SK-N-SH treated with all-trans-retinoic acid at 6 μM for 48 hours (cell line): ENCODE measurements around the gene C5orf47.

Source experiments
- ATAC-seq: fragments of 200-7000 bp; cut with Tn5 transposase; 3 replicates; pipeline ENCODE4 v1.9.1; 2020; ENCODE audit warnings: mild to moderate bottlenecking, moderate library complexity
- ARNTL ChIP-seq: fragments of 450-650 bp; formaldehyde crosslinking; IDR thresholded peaks from 2 replicates; pipeline ENCODE4 v1.5.0; 2020; ENCODE audit warnings: low read depth, mild to moderate bottlenecking, moderate library complexity, borderline replicate concordance
- CSDC2 ChIP-seq: fragments of 250-450 bp; sonication (Bioruptor Pico); IDR thresholded peaks from 2 replicates; pipeline ENCODE4 v1.5.0; 2020; ENCODE audit warnings: mild to moderate bottlenecking, moderate library complexity
- GLIS3 ChIP-seq: fragments of 250-450 bp; sonication (Bioruptor Pico); IDR thresholded peaks from 2 replicates; pipeline ENCODE4 v1.5.0; 2020; ENCODE audit warnings: mild to moderate bottlenecking, moderate library complexity
- ISL1 ChIP-seq: fragments of 250-450 bp; sonication (Bioruptor Pico); IDR thresholded peaks from 2 replicates; pipeline ENCODE4 v2.1.2; 2022; ENCODE audit warnings: mild to moderate bottlenecking, moderate library complexity
- OSR1 ChIP-seq: fragments of 250-450 bp; sonication (Bioruptor Pico); IDR thresholded peaks from 2 replicates; pipeline ENCODE4 v1.8.0; 2022; ENCODE audit warnings: moderate library complexity, mild to moderate bottlenecking, inconsistent platforms
- PPARA ChIP-seq: fragments of 250-450 bp; sonication (Bioruptor Pico); IDR thresholded peaks from 2 replicates; pipeline ENCODE4 v1.5.0; 2020; ENCODE audit warnings: mild to moderate bottlenecking, borderline replicate concordance
- RARB ChIP-seq: fragments of 250-450 bp; sonication (Bioruptor Pico); IDR thresholded peaks from 2 replicates; pipeline ENCODE4 v1.8.0; 2021; ENCODE audit warnings: mild to moderate bottlenecking, moderate library complexity
- SNAI2 ChIP-seq: fragments of 250-450 bp; sonication (Bioruptor Pico); IDR thresholded peaks from 2 replicates; pipeline ENCODE4 v1.5.0; 2020; ENCODE audit warnings: mild to moderate bottlenecking, moderate library complexity
- TCF4 ChIP-seq: fragments of 250-450 bp; sonication (Bioruptor Pico); IDR thresholded peaks from 2 replicates; pipeline ENCODE4 v1.8.0; 2021; ENCODE audit warnings: mild to moderate bottlenecking, moderate library complexity, borderline replicate concordance
- TOX ChIP-seq: fragments of 250-450 bp; sonication (Bioruptor Pico); IDR thresholded peaks from 2 replicates; pipeline ENCODE4 v1.8.0; 2021; ENCODE audit warnings: mild to moderate bottlenecking, moderate library complexity, borderline replicate concordance
- TSHZ2 ChIP-seq: fragments of 250-450 bp; sonication (Bioruptor Pico); IDR thresholded peaks from 2 replicates; pipeline ENCODE4 v1.5.0; 2020; ENCODE audit warnings: mild to moderate bottlenecking, moderate library complexity
- ZC3H10 ChIP-seq: fragments of 250-450 bp; sonication (Bioruptor Pico); IDR thresholded peaks from 2 replicates; pipeline ENCODE4 v1.5.1; 2021; ENCODE audit warnings: mild to moderate bottlenecking, moderate library complexity
- ZFP3 ChIP-seq: fragments of 250-450 bp; sonication (Bioruptor Pico); IDR thresholded peaks from 2 replicates; pipeline ENCODE4 v1.5.0; 2020; ENCODE audit warnings: mild to moderate bottlenecking, moderate library complexity
- ZFP30 ChIP-seq: fragments of 450-650 bp; formaldehyde crosslinking; IDR thresholded peaks from 2 replicates; pipeline ENCODE4 v1.5.0; 2022; ENCODE audit warnings: mild to moderate bottlenecking, moderate library complexity
- ZNF565 ChIP-seq: fragments of 450-650 bp; formaldehyde crosslinking; conservative IDR thresholded peaks from 2 replicates; pipeline ENCODE4 v1.5.0; 2020; ENCODE audit warnings: low read depth, mild to moderate bottlenecking, moderate library complexity
- ZNF70 ChIP-seq: fragments of 450-650 bp; formaldehyde crosslinking; IDR thresholded peaks from 2 replicates; pipeline ENCODE4 v1.5.0; 2020; ENCODE audit warnings: mild to moderate bottlenecking, moderate library complexity
- ZNF8 ChIP-seq: fragments of 450-650 bp; formaldehyde crosslinking; IDR thresholded peaks from 2 replicates; pipeline ENCODE4 v1.5.0; 2020; ENCODE audit warnings: mild to moderate bottlenecking, moderate library complexity
- TF ChIP-seq, protein P1 (sequence below): fragments of 250-450 bp; sonication (Bioruptor Pico); IDR thresholded peaks from 2 replicates; pipeline ENCODE4 v1.5.1; 2020; ENCODE audit warnings: low read depth, mild to moderate bottlenecking, moderate library complexity
- TF ChIP-seq, protein P2 (sequence below): fragments of 250-450 bp; sonication (Bioruptor Pico); IDR thresholded peaks from 2 replicates; pipeline ENCODE4 v1.8.0; 2020; ENCODE audit warnings: mild to moderate bottlenecking, moderate library complexity, borderline replicate concordance
- TF ChIP-seq, protein P3 (sequence below): fragments of 250-450 bp; sonication (Bioruptor Pico); IDR thresholded peaks from 2 replicates; pipeline ENCODE4 v1.5.1; 2021; ENCODE audit warnings: mild to moderate bottlenecking, moderate library complexity

The C5orf47 gene

GRCh38 chr5:173954671-173955521 is 34.1 kb upstream of the C5orf47 start:
- TF ChIP-seq CSDC2 (CRISPR knock-in tag) = no peak
- TF ChIP-seq OSR1 = no peak
- TF ChIP-seq PPARA (CRISPR knock-in tag) = no peak
- no peak for TF ChIP-seq TOX (CRISPR knock-in tag)
- TF ChIP-seq ZC3H10 (CRISPR knock-in tag) = no peak
- TF ChIP-seq ZFP30 (CRISPR knock-in tag) = no peak
- TF ChIP-seq ZNF8 (CRISPR knock-in tag) = no peak
- TF ChIP-seq GLIS3 (CRISPR knock-in tag) = no peak
- TF ChIP-seq TSHZ2 (CRISPR knock-in tag) = no peak
- TF ChIP-seq ZNF70 (CRISPR knock-in tag) = no peak
- TF ChIP-seq ISL1 = no peak
- TF ChIP-seq RARB (CRISPR knock-in tag) = no peak
- TF ChIP-seq ZFP3 (CRISPR knock-in tag) = no peak
- TF ChIP-seq TCF4 = no peak
- TF ChIP-seq SNAI2 (CRISPR knock-in tag) = no peak
- TF ChIP-seq ARNTL = no peak
- no peak for TF ChIP-seq ZNF565 (CRISPR knock-in tag)
- TF ChIP-seq, protein P1, sequence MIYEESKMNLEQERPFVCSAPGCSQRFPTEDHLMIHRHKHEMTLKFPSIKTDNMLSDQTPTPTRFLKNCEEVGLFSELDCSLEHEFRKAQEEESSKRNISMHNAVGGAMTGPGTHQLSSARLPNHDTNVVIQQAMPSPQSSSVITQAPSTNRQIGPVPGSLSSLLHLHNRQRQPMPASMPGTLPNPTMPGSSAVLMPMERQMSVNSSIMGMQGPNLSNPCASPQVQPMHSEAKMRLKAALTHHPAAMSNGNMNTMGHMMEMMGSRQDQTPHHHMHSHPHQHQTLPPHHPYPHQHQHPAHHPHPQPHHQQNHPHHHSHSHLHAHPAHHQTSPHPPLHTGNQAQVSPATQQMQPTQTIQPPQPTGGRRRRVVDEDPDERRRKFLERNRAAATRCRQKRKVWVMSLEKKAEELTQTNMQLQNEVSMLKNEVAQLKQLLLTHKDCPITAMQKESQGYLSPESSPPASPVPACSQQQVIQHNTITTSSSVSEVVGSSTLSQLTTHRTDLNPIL = no peak
- ATAC-seq = no peak

DNA sequence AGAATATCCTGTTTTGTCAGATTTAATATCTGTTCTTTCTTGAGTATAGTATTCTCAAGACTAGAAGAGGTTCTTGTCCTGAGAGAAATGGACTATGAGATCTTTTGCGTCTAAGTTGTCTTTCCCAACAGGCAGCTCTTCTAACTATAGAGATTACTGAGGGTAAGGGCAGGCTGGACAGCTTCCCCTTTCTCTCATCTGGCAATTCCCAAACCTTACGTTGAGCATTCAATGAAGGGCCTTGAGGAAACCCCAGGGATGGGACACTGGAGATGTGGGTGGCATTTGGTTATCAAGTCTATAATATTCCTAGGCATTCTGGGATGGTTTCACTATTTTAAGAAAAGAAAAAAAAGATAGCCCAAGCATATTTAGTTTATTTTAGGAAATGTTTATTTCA is 28.0 kb upstream of the C5orf47 start:
- no peak for ATAC-seq
- TF ChIP-seq ZNF70 (CRISPR knock-in tag) (no peak), TSHZ2 (CRISPR knock-in tag) (no peak), OSR1 (no peak), SNAI2 (CRISPR knock-in tag) (no peak), TCF4 (no peak), ZC3H10 (CRISPR knock-in tag) (no peak), ISL1 (no peak)
- TF ChIP-seq, protein P2, sequence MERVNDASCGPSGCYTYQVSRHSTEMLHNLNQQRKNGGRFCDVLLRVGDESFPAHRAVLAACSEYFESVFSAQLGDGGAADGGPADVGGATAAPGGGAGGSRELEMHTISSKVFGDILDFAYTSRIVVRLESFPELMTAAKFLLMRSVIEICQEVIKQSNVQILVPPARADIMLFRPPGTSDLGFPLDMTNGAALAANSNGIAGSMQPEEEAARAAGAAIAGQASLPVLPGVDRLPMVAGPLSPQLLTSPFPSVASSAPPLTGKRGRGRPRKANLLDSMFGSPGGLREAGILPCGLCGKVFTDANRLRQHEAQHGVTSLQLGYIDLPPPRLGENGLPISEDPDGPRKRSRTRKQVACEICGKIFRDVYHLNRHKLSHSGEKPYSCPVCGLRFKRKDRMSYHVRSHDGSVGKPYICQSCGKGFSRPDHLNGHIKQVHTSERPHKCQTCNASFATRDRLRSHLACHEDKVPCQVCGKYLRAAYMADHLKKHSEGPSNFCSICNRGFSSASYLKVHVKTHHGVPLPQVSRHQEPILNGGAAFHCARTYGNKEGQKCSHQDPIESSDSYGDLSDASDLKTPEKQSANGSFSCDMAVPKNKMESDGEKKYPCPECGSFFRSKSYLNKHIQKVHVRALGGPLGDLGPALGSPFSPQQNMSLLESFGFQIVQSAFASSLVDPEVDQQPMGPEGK = no peak
- TF ChIP-seq, protein P1 = no peak
- TF ChIP-seq, protein P3, sequence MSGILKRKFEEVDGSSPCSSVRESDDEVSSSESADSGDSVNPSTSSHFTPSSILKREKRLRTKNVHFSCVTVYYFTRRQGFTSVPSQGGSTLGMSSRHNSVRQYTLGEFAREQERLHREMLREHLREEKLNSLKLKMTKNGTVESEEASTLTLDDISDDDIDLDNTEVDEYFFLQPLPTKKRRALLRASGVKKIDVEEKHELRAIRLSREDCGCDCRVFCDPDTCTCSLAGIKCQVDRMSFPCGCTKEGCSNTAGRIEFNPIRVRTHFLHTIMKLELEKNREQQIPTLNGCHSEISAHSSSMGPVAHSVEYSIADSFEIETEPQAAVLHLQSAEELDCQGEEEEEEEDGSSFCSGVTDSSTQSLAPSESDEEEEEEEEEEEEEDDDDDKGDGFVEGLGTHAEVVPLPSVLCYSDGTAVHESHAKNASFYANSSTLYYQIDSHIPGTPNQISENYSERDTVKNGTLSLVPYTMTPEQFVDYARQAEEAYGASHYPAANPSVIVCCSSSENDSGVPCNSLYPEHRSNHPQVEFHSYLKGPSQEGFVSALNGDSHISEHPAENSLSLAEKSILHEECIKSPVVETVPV = no peak
- TF ChIP-seq, all 23 proteins: peak for 0
